ENCODE measurements around the gene GPC4. TPM values are rescaled to one million over a fixed set of nuclear protein-coding genes. Genes with fewer than 3 reads are reported as not detected.

GPC4 gene
- total RNA-seq, 1 donor = under 0.01 TPM

- H3K4me1 ChIP-seq (ENCODE audit: insufficient read depth, low read length) = no peaks in the 10 kb centered on the region
- H3K9me3 ChIP-seq (ENCODE audit: low read depth, low read length) = no peaks in the 10 kb centered on the region
- no peaks in the 10 kb centered on the region for H3K27me3 ChIP-seq (ENCODE audit: insufficient read depth, low read length)
- no peak overlapping the region for H3K4me3 ChIP-seq (ENCODE audit: low read length)
Observed at GRCh38 chrX:133392671-133393070, 22.6 kb downstream of the GPC4 start.

GRCh38 chrX:133391111-133391510 lies 24.2 kb downstream of the GPC4 start:
- no peaks in the 10 kb centered on the region for H3K27me3 ChIP-seq (ENCODE audit: insufficient read depth, low read length)
- H3K4me1 ChIP-seq (ENCODE audit: insufficient read depth, low read length) = no peaks in the 10 kb centered on the region
- no peak overlapping the region for H3K4me3 ChIP-seq (ENCODE audit: low read length)
- H3K9me3 ChIP-seq (ENCODE audit: low read depth, low read length) = no peaks in the 10 kb centered on the region

- Histone ChIP-seq H3K4me3 (ENCODE audit: low read length) (no peak overlapping the region), H3K27me3 (ENCODE audit: insufficient read depth, low read length) (no peaks in the 10 kb centered on the region), H3K9me3 (ENCODE audit: low read depth, low read length) (no peaks in the 10 kb centered on the region), H3K4me1 (ENCODE audit: insufficient read depth, low read length) (no peaks in the 10 kb centered on the region)
Observed at GRCh38 chrX:133390676-133391075, 24.6 kb downstream of the GPC4 start.

- no peaks in the 10 kb centered on the region for H3K27me3 ChIP-seq (ENCODE audit: insufficient read depth, low read length)
- H3K4me1 ChIP-seq (ENCODE audit: insufficient read depth, low read length) = no peaks in the 10 kb centered on the region
- no peak overlapping the region for H3K4me3 ChIP-seq (ENCODE audit: low read length)
- no peaks in the 10 kb centered on the region for H3K9me3 ChIP-seq (ENCODE audit: low read depth, low read length)
Observed at GRCh38 chrX:133389975-133390374, 25.3 kb downstream of the GPC4 start.

- Histone ChIP-seq H3K27me3 (ENCODE audit: insufficient read depth, low read length) (no peaks in the 10 kb centered on the region), H3K4me3 (ENCODE audit: low read length) (no peak overlapping the region), H3K9me3 (ENCODE audit: low read depth, low read length) (no peaks in the 10 kb centered on the region), H3K4me1 (ENCODE audit: insufficient read depth, low read length) (no peaks in the 10 kb centered on the region)
Observed at GRCh38 chrX:133384454-133384853, 30.8 kb downstream of the GPC4 start.

- Histone ChIP-seq H3K4me3 (ENCODE audit: low read length) (no peak overlapping the region), H3K9me3 (ENCODE audit: low read depth, low read length) (no peaks in the 10 kb centered on the region), H3K27me3 (ENCODE audit: insufficient read depth, low read length) (no peaks in the 10 kb centered on the region), H3K4me1 (ENCODE audit: insufficient read depth, low read length) (no peaks in the 10 kb centered on the region)
Observed at GRCh38 chrX:133380711-133381619, 34.3 kb downstream of the GPC4 start.

- H3K9me3 ChIP-seq (ENCODE audit: low read depth, low read length) = no peaks in the 10 kb centered on the region
- no peak overlapping the region for H3K4me3 ChIP-seq (ENCODE audit: low read length)
Observed at GRCh38 chrX:133376422-133376821, 38.9 kb downstream of the GPC4 start.

GRCh38 chrX:133375615-133376340 lies 39.5 kb downstream of the GPC4 start:
- Histone ChIP-seq H3K9me3 (ENCODE audit: low read depth, low read length) (no peaks in the 10 kb centered on the region), H3K4me3 (ENCODE audit: low read length) (no peak overlapping the region), H3K27me3 (ENCODE audit: insufficient read depth, low read length) (no peaks in the 10 kb centered on the region), H3K4me1 (ENCODE audit: insufficient read depth, low read length) (no peaks in the 10 kb centered on the region)

More at GRCh38 chrX:133376422-133376821, 38.9 kb downstream of the GPC4 start:
- Histone ChIP-seq H3K27me3 (ENCODE audit: insufficient read depth, low read length) (no peaks in the 10 kb centered on the region), H3K4me1 (ENCODE audit: insufficient read depth, low read length) (no peaks in the 10 kb centered on the region)

- Histone ChIP-seq H3K4me3 (ENCODE audit: low read length) (no peak overlapping the region), H3K4me1 (ENCODE audit: insufficient read depth, low read length) (no peaks in the 10 kb centered on the region), H3K9me3 (ENCODE audit: low read depth, low read length) (no peaks in the 10 kb centered on the region), H3K27me3 (ENCODE audit: insufficient read depth, low read length) (no peaks in the 10 kb centered on the region)
Observed at GRCh38 chrX:133374874-133375387, 40.4 kb downstream of the GPC4 start.

GRCh38 chrX:133373386-133374079 lies 41.8 kb downstream of the GPC4 start:
- no peak overlapping the region for H3K4me3 ChIP-seq (ENCODE audit: low read length)
- no peaks in the 10 kb centered on the region for H3K27me3 ChIP-seq (ENCODE audit: insufficient read depth, low read length)
- H3K9me3 ChIP-seq (ENCODE audit: low read depth, low read length) = no peaks in the 10 kb centered on the region
- H3K4me1 ChIP-seq (ENCODE audit: insufficient read depth, low read length) = no peaks in the 10 kb centered on the region

GRCh38 chrX:133370696-133371275 lies 44.5 kb downstream of the GPC4 start:
- Histone ChIP-seq H3K4me1 (ENCODE audit: insufficient read depth, low read length) (no peaks in the 10 kb centered on the region), H3K9me3 (ENCODE audit: low read depth, low read length) (no peaks in the 10 kb centered on the region), H3K4me3 (ENCODE audit: low read length) (no peak overlapping the region), H3K27me3 (ENCODE audit: insufficient read depth, low read length) (no peaks in the 10 kb centered on the region)

- no peaks in the 10 kb centered on the region for H3K4me1 ChIP-seq (ENCODE audit: insufficient read depth, low read length)
- H3K27me3 ChIP-seq (ENCODE audit: insufficient read depth, low read length) = no peaks in the 10 kb centered on the region
- no peaks in the 10 kb centered on the region for H3K9me3 ChIP-seq (ENCODE audit: low read depth, low read length)
- no peak overlapping the region for H3K4me3 ChIP-seq (ENCODE audit: low read length)
Observed at GRCh38 chrX:133369065-133369464, 46.2 kb downstream of the GPC4 start.

- Histone ChIP-seq H3K27me3 (ENCODE audit: insufficient read depth, low read length) (no peaks in the 10 kb centered on the region), H3K4me1 (ENCODE audit: insufficient read depth, low read length) (no peaks in the 10 kb centered on the region), H3K9me3 (ENCODE audit: low read depth, low read length) (no peaks in the 10 kb centered on the region)
Observed at GRCh38 chrX:133366735-133367134, 48.6 kb downstream of the GPC4 start.

GRCh38 chrX:133365871-133366611 lies 49.2 kb downstream of the GPC4 start:
- Histone ChIP-seq H3K9me3 (ENCODE audit: low read depth, low read length) (no peaks in the 10 kb centered on the region), H3K4me3 (ENCODE audit: low read length) (no peak overlapping the region), H3K27me3 (ENCODE audit: insufficient read depth, low read length) (no peaks in the 10 kb centered on the region), H3K4me1 (ENCODE audit: insufficient read depth, low read length) (no peaks in the 10 kb centered on the region)

More at GRCh38 chrX:133366735-133367134, 48.6 kb downstream of the GPC4 start:
- no peak overlapping the region for H3K4me3 ChIP-seq (ENCODE audit: low read length)

All from mononuclear cell (primary cell).